HG03439 (cell line): ENCODE data around the gene ROR1.

Experiments used
- ATAC-seq: cut with Tn5 transposase; IDR thresholded peaks from one replicate; pipeline ENCODE4 v1.9.1; 2021; ENCODE audit warnings: mild to moderate bottlenecking, moderate library complexity; ENCODE audit not compliant: unreplicated experiment

ROR1 gene

DNA sequence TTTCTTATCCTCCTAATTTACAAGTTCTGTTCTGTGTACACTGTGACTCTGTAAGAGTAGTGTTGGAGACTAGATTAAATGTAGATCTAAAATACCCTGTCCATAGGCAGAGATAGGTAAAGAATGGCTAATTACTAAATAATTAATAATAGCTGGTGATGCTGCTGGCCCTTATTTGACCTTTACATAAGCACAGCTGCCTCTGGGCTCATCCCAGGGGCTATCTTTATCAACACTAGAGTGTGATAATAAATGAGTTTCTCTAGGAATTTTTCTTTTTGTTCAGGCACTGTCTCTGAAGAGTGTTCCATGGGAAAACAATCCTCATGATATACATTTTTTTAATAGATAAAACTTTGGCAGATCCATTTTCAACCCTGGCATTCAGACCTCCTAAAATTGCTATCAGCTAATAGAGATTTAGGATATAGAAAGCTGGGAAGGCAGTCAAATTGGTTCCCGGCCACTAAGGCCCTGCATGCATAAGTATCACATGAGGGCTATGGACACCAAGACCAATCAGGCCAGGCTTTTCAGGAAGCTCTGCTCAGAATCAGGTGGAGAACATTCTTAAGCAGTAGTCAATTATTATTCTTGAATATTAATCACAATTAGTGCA lies 107.2 kb downstream of the ROR1 start:
- ATAC-seq: no peak

DNA sequence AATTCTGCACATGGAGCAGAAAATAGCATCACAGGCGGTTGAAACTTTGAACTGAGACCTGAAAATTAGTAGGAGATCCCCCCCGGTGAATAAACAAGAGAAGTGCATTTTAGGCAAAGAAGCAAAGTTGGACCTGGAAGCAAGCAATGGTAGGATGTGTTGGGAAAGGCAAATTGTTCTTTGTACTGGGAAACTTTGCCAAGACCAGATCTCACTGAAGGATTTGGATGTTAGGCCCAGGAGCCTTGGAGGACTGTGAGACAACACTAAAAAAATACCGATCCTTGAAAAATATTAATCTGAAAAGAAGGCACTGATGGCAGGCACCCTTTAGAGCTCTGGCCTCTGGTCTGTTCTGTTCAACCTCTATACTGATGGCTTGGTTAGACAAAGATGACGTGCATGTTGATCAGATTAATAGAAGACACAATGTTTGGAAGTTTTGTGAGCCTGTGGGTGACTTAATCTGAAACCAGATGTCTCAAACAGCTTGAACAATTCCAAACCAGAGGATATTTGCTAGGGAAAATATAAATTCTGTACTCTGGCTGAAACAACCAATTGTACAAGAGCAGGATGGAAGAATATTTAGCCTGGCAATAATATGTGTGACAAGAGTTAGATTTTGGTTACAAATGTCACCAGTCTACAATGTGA lies 108.4 kb downstream of the ROR1 start:
- ATAC-seq: no peak

DNA sequence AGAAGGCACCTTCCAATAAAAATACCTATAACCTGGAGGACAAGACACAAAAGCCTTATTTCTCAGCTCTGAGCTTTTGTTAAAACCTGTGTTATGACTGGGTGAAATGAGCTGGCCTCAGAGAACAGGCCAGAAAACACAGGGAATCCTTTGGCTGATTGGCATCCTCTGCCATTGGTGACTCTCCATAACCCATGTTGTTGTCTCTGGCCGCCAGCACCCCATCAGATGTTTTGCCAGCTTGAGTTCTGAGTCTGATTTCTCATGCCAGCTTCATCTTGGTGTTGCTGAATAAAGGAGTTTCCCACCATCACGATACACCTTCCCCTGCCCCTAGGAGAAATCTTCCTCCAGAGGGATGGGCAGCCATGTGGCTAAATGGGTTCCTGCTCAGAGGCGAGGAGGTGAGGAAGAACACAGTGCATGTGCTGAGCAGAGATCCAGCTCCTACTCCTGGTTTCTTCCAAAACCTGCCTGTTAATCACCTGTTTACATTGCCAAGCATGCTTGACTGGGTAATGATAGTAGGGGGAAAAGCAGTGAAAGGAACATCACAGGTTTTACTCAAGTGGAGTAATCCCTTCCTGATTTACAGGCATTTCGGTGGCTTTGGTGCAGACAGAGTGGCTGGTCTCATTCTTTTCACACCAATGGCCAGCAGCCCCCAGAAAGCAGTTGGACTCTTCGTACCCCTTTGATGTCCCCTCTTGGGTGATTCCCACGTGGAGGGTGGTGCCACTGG lies 109.8 kb downstream of the ROR1 start:
- ATAC-seq: no peak

DNA sequence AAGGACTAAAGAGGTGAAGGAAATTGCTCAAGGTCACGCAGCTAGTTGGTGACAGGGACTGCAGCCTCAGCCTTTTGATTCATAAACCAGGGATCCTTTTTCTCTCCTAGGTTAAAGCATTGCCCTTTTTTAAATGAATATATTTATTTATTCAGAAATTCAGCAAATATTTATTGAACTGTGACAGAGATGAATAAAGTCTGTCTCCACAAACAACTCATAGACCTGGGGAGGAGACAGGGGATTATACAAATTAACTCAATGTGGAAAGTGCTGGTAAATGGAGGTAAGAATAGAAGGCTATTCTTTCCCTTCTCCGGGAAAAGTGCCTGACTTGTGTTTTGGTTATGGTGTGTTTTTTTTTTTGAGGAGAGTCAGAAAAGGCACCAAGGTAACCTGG lies 110.7 kb downstream of the ROR1 start:
- no peak for ATAC-seq

DNA sequence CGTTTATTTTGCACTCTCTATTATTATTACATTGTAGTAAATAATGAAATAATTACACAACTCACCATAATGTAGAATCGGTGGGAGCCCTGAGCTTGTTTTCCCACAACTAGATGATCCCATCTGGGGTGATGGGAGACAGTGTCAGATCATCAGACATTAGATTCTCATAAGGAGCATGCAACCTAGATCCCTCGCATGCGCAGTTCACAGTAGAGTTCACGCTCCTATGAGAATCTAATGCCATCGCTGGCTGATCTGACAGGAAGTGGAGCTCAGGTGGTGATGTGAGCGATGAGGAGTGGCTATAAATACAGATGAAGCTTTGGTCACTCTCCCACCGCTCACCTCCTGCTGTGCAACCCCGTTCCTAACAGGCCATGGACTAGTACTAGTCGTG lies 112.1 kb downstream of the ROR1 start:
- no peak for ATAC-seq

DNA sequence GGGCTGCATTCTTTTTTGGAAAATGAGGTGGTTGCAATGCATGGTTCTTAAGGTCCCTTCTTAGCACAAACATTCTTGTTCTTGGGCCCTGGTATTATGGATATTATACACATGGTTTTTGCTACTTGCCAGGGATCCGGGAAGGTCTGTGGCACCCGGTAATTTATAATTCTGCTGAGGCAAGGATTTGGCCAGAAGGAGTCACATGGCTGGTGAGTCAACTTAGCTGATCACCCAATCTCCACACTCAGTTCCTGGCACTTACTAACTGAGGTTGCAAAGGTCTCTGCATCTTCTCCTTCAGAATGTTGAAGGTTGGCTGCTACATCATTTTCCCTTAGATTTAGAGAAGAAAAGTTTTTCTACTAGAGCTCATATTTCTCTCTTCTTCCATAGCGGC lies 112.5 kb downstream of the ROR1 start:
- no peak for ATAC-seq

DNA sequence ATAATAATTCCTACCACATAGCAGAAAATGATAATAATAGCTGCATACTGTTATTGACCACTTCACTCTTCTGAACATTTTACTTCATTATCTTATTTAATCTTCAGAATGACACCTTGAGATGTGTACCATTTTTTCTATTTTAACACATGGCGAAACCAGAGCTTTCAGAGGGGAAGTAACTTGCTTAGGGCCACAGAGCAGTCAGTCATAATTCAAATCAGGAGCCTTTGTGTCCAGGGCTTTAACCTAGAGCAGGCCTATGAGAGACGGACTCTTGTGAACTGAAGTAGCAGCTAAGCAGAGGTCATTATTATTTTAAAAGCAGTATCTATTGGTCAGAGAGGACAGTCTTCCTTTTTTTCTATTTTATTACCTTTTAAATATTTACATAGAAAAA lies 114.0 kb downstream of the ROR1 start:
- ATAC-seq: no peak

DNA sequence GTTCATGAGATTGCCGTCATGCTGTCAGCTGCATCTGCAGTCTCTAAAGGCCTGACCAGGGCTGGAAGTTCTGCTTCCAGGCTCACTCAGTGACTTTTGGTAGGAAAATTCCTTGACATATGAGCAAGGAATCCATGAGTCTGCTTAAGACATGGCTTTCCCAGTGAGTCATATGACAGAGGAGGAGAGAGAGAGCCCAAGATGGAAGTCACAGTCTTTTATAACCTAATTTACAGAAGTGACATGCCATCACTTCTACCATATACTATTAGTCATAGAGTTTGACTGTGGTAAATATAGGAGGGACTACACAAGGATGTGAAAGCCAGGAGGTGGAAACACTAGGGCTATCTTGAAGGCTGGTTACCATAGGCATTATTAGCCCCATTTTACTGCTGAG lies 115.2 kb downstream of the ROR1 start:
- no peak for ATAC-seq

DNA sequence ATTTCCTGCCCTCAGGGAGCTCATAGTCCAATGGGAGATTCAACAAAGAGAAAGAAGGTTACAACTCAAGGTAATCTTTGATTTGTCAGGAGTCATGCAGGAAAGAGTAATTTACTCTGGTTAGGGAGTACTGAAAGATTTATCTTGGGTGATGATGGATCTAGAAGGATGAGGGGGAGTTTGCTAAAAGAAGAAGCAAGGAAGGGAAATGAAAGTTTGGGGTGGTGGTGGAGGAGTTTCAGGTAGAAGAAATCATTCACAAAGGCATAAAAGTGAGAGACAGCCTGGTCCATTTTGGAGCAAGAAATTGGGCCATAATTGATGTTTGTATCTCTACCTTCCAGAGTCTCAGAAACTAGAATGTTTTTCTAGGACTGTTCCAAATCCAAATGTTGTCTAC lies 116.7 kb downstream of the ROR1 start:
- no peak for ATAC-seq

DNA sequence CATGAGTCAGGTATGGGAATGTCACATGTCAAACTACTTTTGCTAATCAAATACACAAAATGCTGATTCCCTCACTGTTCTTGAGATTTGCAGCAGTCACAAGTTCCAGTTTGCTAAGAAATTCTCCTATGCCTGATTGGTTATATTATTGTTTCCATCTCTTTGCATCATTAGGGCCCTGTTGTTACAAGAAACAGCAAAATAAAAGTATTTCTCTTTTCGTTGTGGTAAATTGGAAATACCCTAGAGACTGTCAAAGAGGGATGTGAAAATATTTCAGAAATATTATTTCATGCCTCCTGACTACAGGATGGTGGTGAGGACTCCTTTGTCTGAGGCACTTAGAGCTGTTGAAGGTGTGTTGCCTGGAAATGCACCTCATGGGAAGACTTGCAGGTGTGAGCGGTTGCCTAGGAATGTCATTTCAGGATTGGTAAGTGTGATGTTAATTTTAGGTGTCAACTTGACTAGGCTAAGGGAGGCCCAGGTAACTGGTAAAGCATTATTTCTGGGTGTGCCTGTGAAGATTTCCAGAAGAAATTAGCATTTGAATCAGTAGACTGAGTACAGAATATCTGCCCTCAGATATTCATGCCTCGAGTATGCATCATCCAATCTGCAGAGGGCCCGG lies 117.4 kb downstream of the ROR1 start:
- no peak for ATAC-seq

DNA sequence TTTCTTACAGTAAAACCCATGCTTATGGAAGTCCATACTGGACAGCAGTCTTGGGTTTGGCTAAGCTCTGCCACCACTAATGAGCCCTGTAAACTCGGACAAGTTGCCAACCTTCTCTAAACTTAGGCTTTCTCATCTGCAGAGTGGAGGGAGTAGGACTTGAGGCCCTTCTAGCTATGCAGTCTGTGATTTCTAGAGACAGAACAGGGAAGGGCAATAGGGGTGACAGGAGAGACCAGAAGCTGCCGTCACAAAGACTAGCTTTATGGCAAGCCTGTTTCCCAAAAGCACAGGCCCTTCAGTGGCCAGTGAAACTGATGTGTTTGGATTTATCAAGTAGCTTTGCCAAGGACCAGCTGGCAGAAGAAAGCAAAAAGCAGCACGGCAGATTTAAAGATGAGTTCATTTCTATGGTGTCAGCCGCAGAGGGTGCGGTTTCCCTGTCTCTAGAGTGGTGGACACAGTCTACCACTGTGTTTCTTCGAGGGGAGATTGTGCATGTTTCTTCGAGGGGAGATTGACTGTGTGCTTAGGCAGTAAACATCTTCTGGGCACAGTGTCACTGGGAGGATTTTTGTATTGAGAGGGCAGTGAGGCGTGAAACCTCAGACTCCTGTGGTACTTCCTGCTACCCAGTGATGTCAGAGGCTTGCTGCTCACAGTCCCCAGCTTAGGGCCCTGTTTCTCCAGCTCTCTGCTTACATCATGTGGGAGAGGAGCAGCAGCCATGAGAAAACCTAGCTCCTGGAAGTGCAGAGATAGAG lies 119.0 kb downstream of the ROR1 start:
- ATAC-seq: peak; percentile 100

DNA sequence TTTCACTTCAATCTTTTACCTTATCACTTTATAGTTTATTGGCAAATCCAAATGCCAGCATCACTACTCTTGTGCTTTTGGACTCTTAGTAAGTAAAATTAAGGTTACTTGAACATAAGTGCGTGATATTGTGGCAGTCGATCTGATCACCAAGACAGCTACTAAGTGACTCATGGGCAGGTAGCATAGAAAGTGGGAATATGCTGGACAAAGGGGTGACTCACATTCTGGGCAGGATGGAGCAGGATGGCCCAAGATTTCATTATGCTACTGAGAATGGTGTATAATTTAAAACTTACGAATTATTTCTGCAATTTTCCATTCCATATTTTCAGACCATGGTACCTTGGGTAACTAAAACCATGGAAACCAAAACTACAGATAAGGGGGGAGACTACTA lies 120.2 kb downstream of the ROR1 start:
- no peak for ATAC-seq

DNA sequence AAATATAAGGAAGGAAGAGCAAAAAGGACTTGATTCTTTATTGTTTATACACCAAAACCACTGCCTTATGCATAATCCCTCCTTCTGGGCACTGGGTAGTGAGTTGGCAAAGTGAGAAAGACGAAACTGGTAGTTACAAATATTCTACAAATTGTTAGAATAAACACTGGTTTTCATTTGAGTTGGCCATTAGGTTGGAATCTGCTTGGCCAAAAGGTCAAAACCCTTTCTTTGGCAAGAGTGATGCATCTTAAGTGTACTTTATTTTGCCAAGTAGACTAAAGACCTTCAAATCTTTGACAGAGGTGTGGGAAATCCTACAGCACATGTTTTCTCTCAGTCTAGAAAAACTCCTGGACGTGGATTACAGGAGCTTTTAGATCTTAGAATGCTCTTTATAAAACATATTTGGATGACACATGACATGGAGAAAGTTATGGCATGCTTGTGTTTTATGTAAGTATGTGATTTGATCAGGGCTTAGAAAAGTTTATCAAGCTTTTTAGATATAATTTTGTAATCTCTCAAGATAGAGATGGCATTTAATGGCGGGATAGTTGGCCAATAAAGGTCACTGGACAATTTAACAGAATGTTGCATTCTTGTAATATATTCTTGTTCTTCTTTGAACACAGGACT lies 120.9 kb downstream of the ROR1 start:
- no peak for ATAC-seq

DNA sequence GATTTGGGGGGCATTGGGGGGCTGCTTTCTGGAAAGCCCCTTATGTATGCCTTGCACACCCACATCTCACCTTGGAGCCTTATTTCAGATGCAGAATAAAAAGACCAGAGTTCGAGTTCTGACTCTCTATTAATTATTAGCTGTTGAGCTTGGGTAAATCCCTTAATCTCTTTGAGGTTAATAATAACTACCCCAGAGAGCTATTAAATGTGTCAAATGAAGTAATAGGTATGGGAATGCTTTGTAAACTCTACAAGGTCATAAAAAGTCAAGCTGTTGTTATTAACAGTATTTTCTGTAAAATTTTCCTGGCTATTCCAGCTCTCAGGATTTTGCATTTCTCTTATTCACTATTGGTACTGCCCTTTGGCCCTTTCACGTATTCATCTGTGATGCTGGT lies 122.9 kb downstream of the ROR1 start:
- no peak for ATAC-seq

DNA sequence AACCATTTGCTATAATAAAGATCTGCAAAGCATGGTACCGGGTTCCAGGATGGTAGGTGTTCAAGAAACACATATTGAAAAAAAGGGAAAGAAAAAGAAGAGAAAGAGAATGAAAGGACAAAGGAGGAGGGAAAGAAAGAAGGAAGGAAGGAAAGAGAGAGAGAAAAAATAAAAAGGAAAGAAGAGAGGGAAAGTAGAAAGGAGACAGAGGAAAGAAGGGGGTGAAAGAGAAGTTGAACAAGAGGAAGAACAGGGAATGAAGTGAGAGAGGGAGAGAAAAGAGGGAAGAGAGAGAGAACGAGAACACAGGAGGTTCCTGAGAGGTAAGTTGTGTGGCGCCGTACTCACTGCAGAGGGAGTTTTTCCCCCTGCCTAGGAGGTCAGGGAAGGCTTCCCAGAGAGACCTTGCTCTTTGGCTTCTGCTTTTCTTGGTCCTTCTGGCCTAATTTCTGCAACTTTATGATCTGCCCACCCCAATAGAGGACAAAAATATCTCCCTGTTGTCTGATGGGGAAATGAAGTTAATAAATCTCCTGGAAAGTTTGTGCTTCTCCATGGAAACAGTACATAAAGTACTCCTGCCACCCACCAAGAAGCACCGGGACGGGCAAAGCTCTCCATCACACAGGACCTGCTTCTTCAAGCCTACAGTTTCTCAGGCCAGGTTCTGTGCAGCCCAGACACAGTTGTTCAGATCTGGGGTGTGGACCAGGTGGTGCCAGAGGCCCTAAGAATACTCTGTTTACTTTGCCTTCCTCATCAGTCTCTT lies 124.8 kb downstream of the ROR1 start:
- ATAC-seq: no peak

DNA sequence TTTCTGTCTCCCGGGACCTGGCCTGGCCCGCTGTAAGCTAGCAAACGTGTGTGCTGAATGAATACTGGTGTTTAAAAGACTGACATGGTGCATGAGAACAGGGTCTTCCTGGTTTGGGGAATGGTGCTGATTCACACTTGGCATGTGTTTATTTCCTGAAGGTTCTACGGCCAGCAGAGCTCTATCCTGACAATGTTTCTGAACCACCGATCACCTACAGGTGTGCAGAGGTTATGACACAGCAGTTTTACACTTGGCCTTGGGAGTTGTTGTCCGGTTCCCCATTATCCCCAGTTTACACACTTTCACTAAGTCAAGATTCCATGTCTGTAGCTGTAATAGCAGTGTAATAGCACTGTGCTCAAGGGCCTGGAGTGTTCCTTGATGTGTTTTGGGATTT lies 127.3 kb downstream of the ROR1 start:
- no peak for ATAC-seq

DNA sequence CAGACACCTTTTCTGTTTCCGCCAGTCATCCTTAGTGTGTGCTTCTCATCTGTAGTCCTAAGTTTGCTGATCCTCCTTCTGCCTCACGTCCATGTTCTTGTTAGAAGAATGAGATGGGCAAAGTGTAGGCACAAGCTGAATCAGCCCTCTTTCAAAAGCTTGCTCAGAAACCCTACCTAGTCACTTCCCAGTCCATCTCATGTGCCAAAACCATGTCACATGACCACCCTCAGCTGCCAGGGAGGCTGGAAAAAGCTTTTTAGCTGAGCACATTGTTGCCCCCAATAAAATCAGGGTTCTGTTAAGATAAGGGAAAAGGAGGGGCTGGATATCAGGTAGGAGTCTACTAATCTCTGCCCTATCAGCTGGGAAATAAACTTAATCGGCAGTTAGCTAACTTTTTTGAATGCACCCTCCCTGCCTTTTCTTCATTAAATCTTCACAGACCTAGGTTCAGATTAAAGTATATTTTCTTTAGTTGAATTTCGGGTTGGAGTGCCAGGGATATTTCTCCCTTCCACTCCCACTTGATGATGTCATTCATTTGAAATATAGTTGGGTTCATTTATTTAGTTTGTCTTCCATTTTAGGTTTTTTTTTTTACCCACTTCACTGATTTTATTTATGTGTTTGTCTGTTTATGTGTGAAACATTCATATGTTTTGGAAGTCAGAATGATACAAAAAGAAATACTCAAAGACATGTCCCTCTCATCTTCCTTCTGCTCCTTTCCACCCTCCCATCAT lies 129.2 kb downstream of the ROR1 start:
- ATAC-seq: no peak

DNA sequence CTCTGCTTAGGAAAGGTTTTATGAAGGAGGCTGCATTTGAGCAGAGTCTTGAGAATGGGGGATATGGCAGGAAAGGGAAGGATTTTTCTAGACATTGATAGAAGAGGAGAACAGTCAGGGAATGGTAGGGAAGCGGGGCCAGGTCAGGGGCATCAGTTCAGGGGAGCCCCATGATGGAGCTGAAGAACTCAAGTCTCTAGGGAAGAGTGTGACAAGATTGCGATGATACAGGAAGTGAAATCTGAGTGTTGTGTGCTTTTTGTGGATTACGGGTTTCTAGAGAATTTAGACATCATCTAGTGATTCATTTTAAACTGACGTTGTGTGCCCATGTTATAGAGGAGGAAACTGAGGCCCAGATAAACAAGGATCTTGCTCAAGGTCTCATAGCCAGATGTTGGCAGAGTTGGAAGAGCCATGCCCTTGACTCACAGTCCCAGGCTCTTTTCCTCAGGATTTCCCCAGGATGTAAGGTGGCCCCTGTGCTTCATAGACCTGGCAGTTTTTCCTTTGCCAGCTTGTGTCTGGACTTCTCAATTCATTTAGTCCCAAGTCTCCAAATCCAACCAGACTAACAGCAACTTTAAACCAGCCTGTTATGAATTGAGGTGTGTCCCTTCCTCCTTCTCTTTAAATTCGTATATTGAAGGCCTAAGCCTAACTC lies 130.3 kb downstream of the ROR1 start:
- no peak for ATAC-seq

DNA sequence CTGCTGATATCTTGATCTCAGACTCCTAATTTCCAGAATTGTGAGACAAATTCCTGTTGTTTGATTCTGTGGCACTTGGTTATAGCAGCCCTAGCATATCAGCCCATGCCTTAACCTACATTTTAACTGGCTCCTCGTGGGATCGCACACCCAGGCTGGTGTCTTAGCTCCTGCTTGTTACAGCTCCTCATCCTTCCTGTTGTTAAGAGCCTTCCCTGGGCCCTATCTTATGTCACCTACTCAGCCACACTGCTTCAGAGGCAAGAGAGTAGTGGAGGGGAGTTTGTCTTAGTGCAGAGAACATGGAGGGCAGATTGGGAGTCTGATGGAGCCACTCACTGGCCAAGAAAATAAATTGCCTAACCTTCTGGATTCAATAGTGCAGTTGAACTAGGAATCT lies 131.0 kb downstream of the ROR1 start:
- no peak for ATAC-seq
